ENCODE data around the gene SNX24. TPM values are rescaled to one million over a fixed set of nuclear protein-coding genes. Genes with fewer than 3 reads are reported as not detected.

SNX24 gene
- total RNA-seq, 4 donors from 2014 or later, result 2.8 to 16.5 (median 11.3) TPM

- intact Hi-C loops (cut with DNase I; ENCODE audit: low total_unique reads), result no loop called here
- Histone ChIP-seq H3K9me3 (no peaks in the 10 kb centered on the region), H3K4me1 (no peaks in the 10 kb centered on the region), H3K36me3 (no peaks in the 10 kb centered on the region), H3K4me3 (no peak overlapping the region), H3K27ac (no peak overlapping the region), H3K27me3 (no peaks in the 10 kb centered on the region)
- no peak for DNase-seq
- TF ChIP-seq CTCF (IDR thresholded peaks at IDR 0.05) (no peak), POLR2A (IDR thresholded peaks at IDR 0.05) (no peak)
Observed at GRCh38 chr5:122924719-122925395, 79.4 kb downstream of the SNX24 start.

- intact Hi-C loops (cut with DNase I; ENCODE audit: low total_unique reads), result no loop called here
- TF ChIP-seq POLR2A (IDR thresholded peaks at IDR 0.05) (no peak), CTCF (IDR thresholded peaks at IDR 0.05) (no peak)
- H3K4me1 ChIP-seq, result no peaks in the 10 kb centered on the region
- no peaks in the 10 kb centered on the region for H3K36me3 ChIP-seq
- H3K27me3 ChIP-seq, result no peaks in the 10 kb centered on the region
- no peak for DNase-seq
- no peaks in the 10 kb centered on the region for H3K9me3 ChIP-seq
- H3K27ac ChIP-seq, result no peak overlapping the region
- H3K4me3 ChIP-seq, result no peak overlapping the region
Observed at GRCh38 chr5:122929001-122929400, 83.6 kb downstream of the SNX24 start.

- no peak for DNase-seq
- H3K27ac ChIP-seq, result no peak overlapping the region
- no peaks in the 10 kb centered on the region for H3K4me1 ChIP-seq
- intact Hi-C loops (cut with DNase I; ENCODE audit: low total_unique reads), result no loop called here
- H3K27me3 ChIP-seq, result no peaks in the 10 kb centered on the region
- H3K36me3 ChIP-seq, result no peaks in the 10 kb centered on the region
- H3K4me3 ChIP-seq, result no peak overlapping the region
- H3K9me3 ChIP-seq, result no peaks in the 10 kb centered on the region
- TF ChIP-seq POLR2A (IDR thresholded peaks at IDR 0.05) (no peak), CTCF (IDR thresholded peaks at IDR 0.05) (no peak)
Observed at GRCh38 chr5:122929980-122930379, 84.6 kb downstream of the SNX24 start.

- Histone ChIP-seq H3K4me3 (no peak overlapping the region), H3K27ac (no peak overlapping the region), H3K27me3 (no peaks in the 10 kb centered on the region), H3K9me3 (no peaks in the 10 kb centered on the region), H3K4me1 (no peaks in the 10 kb centered on the region), H3K36me3 (no peaks in the 10 kb centered on the region)
- intact Hi-C loops (cut with DNase I; ENCODE audit: low total_unique reads), result no loop called here
- TF ChIP-seq POLR2A (IDR thresholded peaks at IDR 0.05) (no peak), CTCF (IDR thresholded peaks at IDR 0.05) (no peak)
- no peak for DNase-seq
Observed at GRCh38 chr5:122933956-122934355, 88.5 kb downstream of the SNX24 start.

GRCh38 chr5:122936088-122936487 lies 90.7 kb downstream of the SNX24 start:
- no peak for TF ChIP-seq CTCF (IDR thresholded peaks at IDR 0.05)
- TF ChIP-seq POLR2A (IDR thresholded peaks at IDR 0.05), result no peak
- Histone ChIP-seq H3K27ac (no peak overlapping the region), H3K36me3 (no peaks in the 10 kb centered on the region), H3K4me1 (no peaks in the 10 kb centered on the region), H3K27me3 (no peaks in the 10 kb centered on the region), H3K9me3 (no peaks in the 10 kb centered on the region), H3K4me3 (no peak overlapping the region)
- intact Hi-C loops (cut with DNase I; ENCODE audit: low total_unique reads), result no loop called here
- DNase-seq, result no peak
